HepG2 (cell line): ENCODE results near the gene EI24. TPM values are rescaled to one million over a fixed set of nuclear protein-coding genes. Genes with fewer than 3 reads are reported as not detected.
A peak's percentile ranks its signal among the peaks of the same experiment; 100 is the strongest.

Experiments
- AHR ChIP-seq: IDR thresholded peaks from 2 replicates; pipeline ENCODE4 v1.6.1; 2018; ENCODE audit warnings: missing genetic modification reagents, missing compliant biosample characterization
- DPF2 ChIP-seq: sonication (generic); formaldehyde crosslinking; IDR thresholded peaks from 2 replicates; pipeline ENCODE4 v1.4.0; 2020; ENCODE audit warnings: mild to moderate bottlenecking, low read depth, missing genetic modification reagents, borderline replicate concordance
- FLYWCH1 ChIP-seq: sonication (generic); formaldehyde crosslinking; IDR thresholded peaks from 2 replicates; pipeline ENCODE4 v1.8.1; 2023; ENCODE audit warnings: mild to moderate bottlenecking, missing genetic modification reagents
- HMGXB3 ChIP-seq: sonication (generic); formaldehyde crosslinking; IDR thresholded peaks from 2 replicates; pipeline ENCODE4 v1.4.0; 2020; ENCODE audit warnings: missing genetic modification reagents, borderline replicate concordance
- HNRNPLL ChIP-seq: fragments of 200-400 bp; formaldehyde crosslinking; IDR thresholded peaks from 2 replicates; pipeline ENCODE4 v1.6.1; 2017; ENCODE audit warnings: mild to moderate bottlenecking, low read depth, low read length; ENCODE audit not compliant: poor library complexity, severe bottlenecking
- KLF6 ChIP-seq: IDR thresholded peaks from 2 replicates; pipeline ENCODE4 v1.8.0; 2016; ENCODE audit warnings: missing biosample characterization, missing genetic modification reagents
- NRL ChIP-seq: sonication (generic); formaldehyde crosslinking; IDR thresholded peaks from 2 replicates; pipeline ENCODE4 v1.5.0; 2020; ENCODE audit warnings: missing genetic modification reagents, mild to moderate bottlenecking, moderate library complexity, borderline replicate concordance
- POGK ChIP-seq: sonication (generic); formaldehyde crosslinking; conservative IDR thresholded peaks from 2 replicates; pipeline ENCODE4 v1.8.0; 2022; ENCODE audit warnings: mild to moderate bottlenecking, moderate library complexity, missing genetic modification reagents
- RBFOX2 ChIP-seq: fragments of 200-400 bp; formaldehyde crosslinking; IDR thresholded peaks from 2 replicates; pipeline ENCODE4 v1.6.1; 2017; ENCODE audit warnings: low read depth, mild to moderate bottlenecking, low read length
- TFE3 ChIP-seq: IDR thresholded peaks from 2 replicates; pipeline ENCODE4 v1.6.1; 2016
- ZNF17 ChIP-seq: sonication (generic); formaldehyde crosslinking; IDR thresholded peaks from 2 replicates; pipeline ENCODE4 v1.5.0; 2020; ENCODE audit warnings: mild to moderate bottlenecking, missing genetic modification reagents
- ZNF337 ChIP-seq: sonication (generic); formaldehyde crosslinking; IDR thresholded peaks from 2 replicates; pipeline ENCODE4 v1.5.1; 2020; ENCODE audit warnings: missing genetic modification reagents, low read depth, mild to moderate bottlenecking, borderline replicate concordance
- ZNF629 ChIP-seq: sonication (generic); formaldehyde crosslinking; conservative IDR thresholded peaks from 2 replicates; pipeline ENCODE4 v1.5.0; 2020; ENCODE audit warnings: missing genetic modification reagents
- polyA plus RNA-seq, 8 experiments: library from polyadenylated mRNA; depleted of rRNA in 3 of 8; stranded (reverse) in 7 of 8; unstranded in 1 of 8; fragments of >200 nt; fragmentation: Illumina TruSeq in 4 of 8; extraction: Trizol in 4 of 8; gene quantifications; 2 replicates each; pipeline versions ENCODE4 v1.2.1 to v1.2.3, GENCODE V29; 2011 to 2016; ENCODE audit warnings: low read depth in 4 of 8, missing spikeins in 1 of 8, mixed read lengths in 1 of 8; ENCODE audit not compliant: insufficient read depth in 1 of 8
- total RNA-seq, 5 experiments: library from RNA; depleted of rRNA; stranded (reverse); fragments of >200 nt; fragmentation: Illumina TruSeq; extraction: Trizol; gene quantifications; 2 replicates each; pipeline ENCODE4 v1.2.3, GENCODE V29; 2016; ENCODE audit warnings: low read depth in 1 of 5
- TF ChIP-seq, protein P1 (sequence below): sonication (generic); formaldehyde crosslinking; IDR thresholded peaks from 2 replicates; pipeline ENCODE4 v1.5.1; 2020; ENCODE audit warnings: mild to moderate bottlenecking, moderate library complexity, missing genetic modification reagents

The EI24 gene
- total and polyA plus RNA-seq, 2 of the 13 experiments (the other 11 are each of a cell fraction or from before 2014, with no cell fraction given): 84.7 to 126 TPM

DNA sequence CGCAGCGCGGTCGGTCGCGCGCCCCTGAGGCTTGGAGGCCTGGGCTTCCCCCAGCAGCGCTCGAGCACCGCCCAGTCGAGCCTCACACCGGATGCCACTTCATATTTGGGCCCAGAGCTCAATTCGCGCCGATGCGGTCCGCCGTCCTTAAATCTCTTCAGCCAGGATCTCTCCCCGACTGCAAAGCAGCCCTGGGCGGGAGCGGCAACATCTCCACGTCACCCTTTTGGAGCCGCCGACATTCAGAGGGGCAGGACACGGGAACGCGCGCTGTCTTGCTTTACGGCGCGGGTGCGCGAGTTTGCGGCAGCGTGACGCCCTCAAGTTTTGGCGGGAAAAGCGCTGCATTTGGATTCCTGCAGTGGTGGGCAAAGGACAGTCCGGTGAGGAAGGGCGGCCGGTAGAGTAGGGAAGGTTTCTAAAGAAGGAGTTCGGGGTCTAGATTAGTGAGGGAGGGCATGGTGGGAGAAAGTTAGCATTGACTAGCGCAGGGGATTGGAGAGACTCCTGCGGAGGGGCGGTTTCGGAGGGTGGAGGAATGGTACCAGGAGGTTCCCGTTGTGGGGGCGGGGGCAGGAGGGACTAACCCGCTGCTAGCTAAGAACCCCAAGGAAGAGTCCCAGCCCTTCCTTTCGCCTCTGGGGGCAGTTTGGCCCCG lies 56.5 kb downstream of the EI24 start (continued):
- TF ChIP-seq HNRNPLL (peak; percentile 82), TFE3 (CRISPR knock-in tag) (peak; percentile 57; the same call in 1 of the 2 replicates), AHR (CRISPR knock-in tag) (no peak; the same call in 1 of the 2 replicates), ZNF17 (CRISPR knock-in tag) (no peak), HMGXB3 (peak; percentile 64; the same call in 1 of the 2 replicates), ZNF629 (0 out of 2 replicates have a peak, but pooled peaks have one; percentile 33), FLYWCH1 (CRISPR knock-in tag) (peak; percentile 45; the same call in 1 of the 2 replicates), RBFOX2 (peak; percentile 95), KLF6 (peak; percentile 74; the same call in 1 of the 2 replicates), DPF2 (CRISPR knock-in tag) (no peak), ZNF337 (CRISPR knock-in tag) (no peak), POGK (CRISPR knock-in tag) (peak; percentile 91), NRL (CRISPR knock-in tag) (peak; percentile 94)
- TF ChIP-seq, protein P1, sequence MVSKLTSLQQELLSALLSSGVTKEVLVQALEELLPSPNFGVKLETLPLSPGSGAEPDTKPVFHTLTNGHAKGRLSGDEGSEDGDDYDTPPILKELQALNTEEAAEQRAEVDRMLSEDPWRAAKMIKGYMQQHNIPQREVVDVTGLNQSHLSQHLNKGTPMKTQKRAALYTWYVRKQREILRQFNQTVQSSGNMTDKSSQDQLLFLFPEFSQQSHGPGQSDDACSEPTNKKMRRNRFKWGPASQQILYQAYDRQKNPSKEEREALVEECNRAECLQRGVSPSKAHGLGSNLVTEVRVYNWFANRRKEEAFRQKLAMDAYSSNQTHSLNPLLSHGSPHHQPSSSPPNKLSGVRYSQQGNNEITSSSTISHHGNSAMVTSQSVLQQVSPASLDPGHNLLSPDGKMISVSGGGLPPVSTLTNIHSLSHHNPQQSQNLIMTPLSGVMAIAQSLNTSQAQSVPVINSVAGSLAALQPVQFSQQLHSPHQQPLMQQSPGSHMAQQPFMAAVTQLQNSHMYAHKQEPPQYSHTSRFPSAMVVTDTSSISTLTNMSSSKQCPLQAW (CRISPR knock-in tag): peak; percentile 98
